ENCODE data around the gene MACROH2A1.

The MACROH2A1 gene

GRCh38 chr5:135398855-135399793, at the start of gene MACROH2A1:
Gene MACROH2A1, minus strand, starts transcription at chr5:135399231. Its CDS starts 10,138 bp downstream, at chr5:135389093.
- DNase-seq (ENCODE audit: low read depth), result no peak

- no peak for DNase-seq (ENCODE audit: low read depth)
Measured at GRCh38 chr5:135448071-135448739, 49.2 kb upstream of the MACROH2A1 start.

GRCh38 chr5:135447298-135447929, 48.4 kb upstream of the MACROH2A1 start, which contains the start of gene DCANP1:
Gene DCANP1, minus strand, starts transcription at chr5:135447348. Its CDS starts 240 bp downstream, at chr5:135447108.
- DNase-seq (ENCODE audit: low read depth), result no peak

- DNase-seq (ENCODE audit: low read depth), result no peak
Measured at GRCh38 chr5:135446615-135447014, 47.6 kb upstream of the MACROH2A1 start.

GRCh38 chr5:135446206-135446605, 47.2 kb upstream of the MACROH2A1 start:
- DNase-seq (ENCODE audit: low read depth), result no peak

GRCh38 chr5:135445306-135445985, 46.4 kb upstream of the MACROH2A1 start:
- no peak for DNase-seq (ENCODE audit: low read depth)

GRCh38 chr5:135444881-135445280, 45.9 kb upstream of the MACROH2A1 start:
- no peak for DNase-seq (ENCODE audit: low read depth)

GRCh38 chr5:135444360-135444759, 45.3 kb upstream of the MACROH2A1 start:
- no peak for DNase-seq (ENCODE audit: low read depth)

- no peak for DNase-seq (ENCODE audit: low read depth)
Measured at GRCh38 chr5:135443161-135443960, 44.3 kb upstream of the MACROH2A1 start.

GRCh38 chr5:135442431-135443160, 43.6 kb upstream of the MACROH2A1 start:
- no peak for DNase-seq (ENCODE audit: low read depth)

GRCh38 chr5:135441919-135442318, 42.9 kb upstream of the MACROH2A1 start:
- DNase-seq (ENCODE audit: low read depth), result no peak

- DNase-seq (ENCODE audit: low read depth), result no peak
Measured at GRCh38 chr5:135441350-135441831, 42.4 kb upstream of the MACROH2A1 start.

- DNase-seq (ENCODE audit: low read depth), result no peak
Measured at GRCh38 chr5:135440916-135441315, 41.9 kb upstream of the MACROH2A1 start.

GRCh38 chr5:135439231-135440205, 40.5 kb upstream of the MACROH2A1 start:
- DNase-seq (ENCODE audit: low read depth), result no peak

- no peak for DNase-seq (ENCODE audit: low read depth)
Measured at GRCh38 chr5:135438636-135439221, 39.7 kb upstream of the MACROH2A1 start.

- no peak for DNase-seq (ENCODE audit: low read depth)
Measured at GRCh38 chr5:135437796-135438560, 38.9 kb upstream of the MACROH2A1 start.

- DNase-seq (ENCODE audit: low read depth), result no peak
Measured at GRCh38 chr5:135437422-135437795, 38.4 kb upstream of the MACROH2A1 start.

GRCh38 chr5:135436951-135437418, 38.0 kb upstream of the MACROH2A1 start:
- DNase-seq (ENCODE audit: low read depth), result no peak
